HG02588 (cell line): ENCODE results near the gene HAPSTR1.

ENCODE experiments used
- ATAC-seq: cut with Tn5 transposase; IDR thresholded peaks from one replicate; pipeline ENCODE4 v1.9.1; 2021; ENCODE audit warnings: mild to moderate bottlenecking, moderate library complexity; ENCODE audit not compliant: unreplicated experiment

Gene HAPSTR1

GRCh38 chr16:9122342-9122741 lies 30.9 kb downstream of the HAPSTR1 start:
- ATAC-seq = no peak

DNA sequence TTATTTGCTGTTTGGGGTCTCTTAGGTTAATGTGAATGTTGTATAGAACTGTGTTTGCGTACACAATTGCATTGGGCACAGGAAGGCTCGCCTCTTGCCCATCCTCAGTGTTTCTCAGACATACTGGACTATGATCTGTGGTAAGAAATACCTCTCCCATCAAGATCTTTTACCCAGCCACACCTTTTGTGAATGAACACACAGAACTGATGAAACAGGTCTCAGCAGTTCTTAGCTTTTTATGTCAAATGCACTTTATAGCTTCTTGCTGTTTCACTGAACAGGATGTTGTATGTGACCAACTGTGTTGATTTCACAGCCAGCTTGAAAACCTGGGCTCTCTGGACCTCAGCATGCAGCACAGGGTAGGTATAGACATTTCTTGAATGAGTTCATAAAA lies 31.5 kb downstream of the HAPSTR1 start:
- no peak for ATAC-seq

- no peak for ATAC-seq
These were observed 32.0 kb downstream of the HAPSTR1 start for GRCh38 chr16:9123401-9123800.

GRCh38 chr16:9123871-9124270 lies 32.4 kb downstream of the HAPSTR1 start:
- ATAC-seq = peak; percentile 42

GRCh38 chr16:9124444-9124843 lies 33.0 kb downstream of the HAPSTR1 start:
- no peak for ATAC-seq

GRCh38 chr16:9124908-9125584 lies 33.6 kb downstream of the HAPSTR1 start:
- no peak for ATAC-seq

- no peak for ATAC-seq
These were observed 34.4 kb downstream of the HAPSTR1 start for GRCh38 chr16:9125658-9126505.

GRCh38 chr16:9126609-9127008 lies 35.2 kb downstream of the HAPSTR1 start:
- ATAC-seq = no peak

- no peak for ATAC-seq
These were observed 37.2 kb downstream of the HAPSTR1 start for GRCh38 chr16:9128346-9129342.

- no peak for ATAC-seq
These were observed 42.9 kb downstream of the HAPSTR1 start for GRCh38 chr16:9134306-9134705.

- peak; percentile 55 for ATAC-seq
These were observed 43.3 kb downstream of the HAPSTR1 start for GRCh38 chr16:9134739-9135138.

- ATAC-seq = peak; percentile 42
These were observed 44.4 kb downstream of the HAPSTR1 start for GRCh38 chr16:9135797-9136196.

GRCh38 chr16:9136596-9136995 lies 45.2 kb downstream of the HAPSTR1 start:
- ATAC-seq = no peak

DNA sequence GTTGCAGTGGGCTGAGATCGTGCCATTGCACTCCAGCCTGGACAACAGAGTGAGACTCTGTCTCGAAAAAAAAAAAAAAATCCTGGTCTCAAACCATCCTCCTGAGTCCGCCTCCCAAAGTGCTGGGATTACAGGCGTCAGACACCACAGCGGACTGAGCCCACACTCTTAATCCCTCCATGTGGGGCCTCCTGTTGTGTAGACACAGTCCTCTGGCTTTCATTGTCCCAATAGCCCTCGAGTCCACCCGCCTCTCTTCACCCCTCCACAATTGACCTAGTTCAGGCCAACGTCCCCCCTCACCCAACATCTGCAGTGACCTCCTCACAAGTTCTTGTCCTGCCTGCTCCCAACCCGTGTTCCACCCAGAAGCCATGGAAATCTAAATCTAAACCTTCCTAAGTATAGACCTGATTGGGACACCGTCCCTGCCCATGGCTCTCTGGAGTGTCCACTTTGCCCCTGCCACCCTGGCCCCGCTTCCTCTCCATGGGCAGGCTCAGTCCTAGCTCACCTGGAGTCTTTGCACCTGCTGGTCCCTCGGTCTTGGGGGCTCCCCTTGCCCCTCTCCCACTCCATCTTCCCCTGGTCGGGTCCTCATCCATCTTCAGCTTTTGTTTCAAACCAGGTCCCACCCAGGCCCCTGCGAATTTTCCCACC lies 46.7 kb downstream of the HAPSTR1 start:
- no peak for ATAC-seq

- no peak for ATAC-seq
These were observed 47.5 kb downstream of the HAPSTR1 start for GRCh38 chr16:9138731-9139501.

- no peak for ATAC-seq
These were observed 48.5 kb downstream of the HAPSTR1 start for GRCh38 chr16:9139965-9140364.
